Endothelial cell of umbilical vein (primary cell): ENCODE measurements around the gene MRAP. TPM values are rescaled to one million over a fixed set of nuclear protein-coding genes. Genes with fewer than 3 reads are reported as not detected.

Experiments used
- BruUV-seq: library from RNA; stranded (reverse); fragments of 400-500 nt; replicated peaks from 2 replicates; lab custom pipeline; 2021; lab: Mats Ljungman, UMichigan
- CTCF ChIA-PET: fragments of 300-600, 350-600 bp; sonication (Branson Sonifier 250); formaldehyde crosslinking; loops from one replicate; lab custom pipeline; 2021; ENCODE audit warnings: antibody characterized with exemption, inconsistent platforms; lab: Charles Lee
- POLR2A ChIA-PET: fragments of 300-600, 350-600 bp; sonication (Branson Sonifier 250); formaldehyde crosslinking; loops from one replicate; lab custom pipeline; 2021; ENCODE audit warnings: antibody characterized with exemption, inconsistent platforms; lab: Charles Lee
- DNase-seq: peaks from one replicate; pipeline ENCODE4 v3.0.0-alpha.2; 2011; ENCODE audit warnings: low read depth, low spot score
- FAIRE-seq: peaks from 2 replicates; lab custom pipeline; 2011; peaks lifted over from hg19 to GRCh38; lab: Jason Lieb, UNC
- H2AFZ ChIP-seq: 2 replicates; pipeline ENCODE4 v1.6.0; 2012; ENCODE audit warnings: low read depth, low read length, control low read depth, inconsistent platforms
- H3K27ac ChIP-seq: 2 replicates; pipeline ENCODE4 v1.5.1; 2011; ENCODE audit warnings: low read depth, mild to moderate bottlenecking, control low read depth, low read length, moderate library complexity; ENCODE audit not compliant: insufficient read depth
- H3K27me3 ChIP-seq, 2 experiments: 2 replicates each; pipeline versions ENCODE4 v1.6.0 to v1.6.1; 2011; ENCODE audit warnings: low read length in 2 of 2, mixed read lengths in 1 of 2; ENCODE audit not compliant: control insufficient read depth in 2 of 2, insufficient read depth in 2 of 2
- H3K36me3 ChIP-seq, 2 experiments: 2 replicates in 1 of 2; 3 replicates in 1 of 2; pipeline ENCODE4 v1.5.1; 2011; ENCODE audit warnings: low read length in 2 of 2, mild to moderate bottlenecking in 1 of 2, moderate library complexity in 1 of 2; ENCODE audit not compliant: control insufficient read depth in 2 of 2, insufficient read depth in 2 of 2; ENCODE audit errors: extremely low read depth in 1 of 2
- H3K4me1 ChIP-seq: 3 replicates; pipeline ENCODE4 v1.5.1; 2011; ENCODE audit warnings: mild to moderate bottlenecking, low read length; ENCODE audit not compliant: control insufficient read depth, insufficient read depth; ENCODE audit errors: extremely low read depth
- H3K4me2 ChIP-seq: 2 replicates; pipeline ENCODE4 v1.6.1; 2011; ENCODE audit warnings: low read length, control low read depth, mixed read lengths; ENCODE audit not compliant: insufficient read depth
- H3K4me3 ChIP-seq, 3 experiments: fragments of 200-600 bp in 1 of 3; sonication (generic), shearing (Covaris generic) in 1 of 3; replicated peaks in 1 of 3; 2 replicates each; pipeline ENCODE4 v1.5.1; 2011 to 2016; ENCODE audit warnings: control low read depth in 3 of 3, low read length in 3 of 3, mild to moderate bottlenecking in 2 of 3, inconsistent platforms in 1 of 3, low read depth in 1 of 3, moderate library complexity in 1 of 3; ENCODE audit not compliant: insufficient read depth in 1 of 3
- H3K79me2 ChIP-seq: 2 replicates; pipeline ENCODE4 v1.6.0; 2012; ENCODE audit warnings: low read length, inconsistent platforms; ENCODE audit not compliant: control insufficient read depth, insufficient read depth
- H3K9ac ChIP-seq: replicated peaks from 2 replicates; pipeline ENCODE3; 2011; ENCODE audit warnings: low read length, control low read depth; ENCODE audit not compliant: insufficient read depth; ENCODE audit errors: extremely low read depth
- H3K9me1 ChIP-seq: replicated peaks from 3 replicates; pipeline ENCODE4 v1.6.0; 2011; ENCODE audit warnings: mild to moderate bottlenecking, low read length; ENCODE audit not compliant: control insufficient read depth, insufficient read depth; ENCODE audit errors: extremely low read depth
- H3K9me3 ChIP-seq: replicated peaks from 2 replicates; pipeline ENCODE4 v1.5.1; 2012; ENCODE audit warnings: low read length, inconsistent platforms; ENCODE audit not compliant: control insufficient read depth, insufficient read depth
- H4K20me1 ChIP-seq: replicated peaks from 2 replicates; pipeline ENCODE3; 2011; ENCODE audit warnings: mild to moderate bottlenecking, low read length; ENCODE audit not compliant: control insufficient read depth, insufficient read depth; ENCODE audit errors: extremely low read depth
- EZH2 ChIP-seq: IDR thresholded peaks from 2 replicates; pipeline ENCODE4 v1.6.1; 2012; ENCODE audit warnings: borderline replicate concordance, low read depth, mild to moderate bottlenecking, moderate library complexity, low read length, inconsistent platforms; ENCODE audit not compliant: severe bottlenecking
- FOS ChIP-seq: IDR thresholded peaks from 2 replicates; pipeline ENCODE4 v1.6.1; 2011; ENCODE audit warnings: mild to moderate bottlenecking, low read length, moderate library complexity, borderline replicate concordance; ENCODE audit not compliant: insufficient read depth
- GATA2 ChIP-seq: IDR thresholded peaks from 2 replicates; pipeline ENCODE4 v1.7.0; 2011; ENCODE audit warnings: low read depth, mild to moderate bottlenecking, moderate library complexity, mixed read lengths, low read length; ENCODE audit not compliant: insufficient read length, insufficient read depth
- JUN ChIP-seq: IDR thresholded peaks from 2 replicates; pipeline ENCODE4 v1.6.1; 2011; ENCODE audit warnings: borderline replicate concordance, low read depth; ENCODE audit not compliant: insufficient read length, insufficient read depth
- MAX ChIP-seq: IDR thresholded peaks from 2 replicates; pipeline ENCODE4 v1.6.1; 2011; ENCODE audit not compliant: insufficient read depth, insufficient read length
- MYC ChIP-seq: IDR thresholded peaks from one replicate; pipeline ENCODE4 v1.6.1; 2011; ENCODE audit warnings: mild to moderate bottlenecking, low read depth, low read length
- POLR2A ChIP-seq: IDR thresholded peaks from 2 replicates; pipeline ENCODE4 v1.6.1; 2012; ENCODE audit warnings: low read depth, mild to moderate bottlenecking, control low read depth, low read length
- POLR2AphosphoS5 ChIP-seq: IDR thresholded peaks from 2 replicates; pipeline ENCODE4 v1.6.1; 2012; ENCODE audit warnings: low read depth, mild to moderate bottlenecking, control low read depth, low read length, moderate library complexity; ENCODE audit not compliant: insufficient read depth
- dilution Hi-C: fragments of 300-500 bp; cut with MboI; formaldehyde crosslinking; loops from one replicate; pipeline ENCODE4 v1.15.0; 2019; ENCODE audit warnings: low sequenced_read_pairs; ENCODE audit not compliant: extremely low pct_ligation_motif_present
- intact Hi-C: fragments of 100-400 bp; cut with micrococcal nuclease; formaldehyde crosslinking; loops from one replicate; pipeline ENCODE4 v1.10.0; 2022
- polyA plus RNA-seq, 4 experiments: library from polyadenylated mRNA; depleted of rRNA in 3 of 4; stranded (reverse) in 3 of 4; unstranded in 1 of 4; fragments of >200 nt; gene quantifications; 2 replicates each; pipeline versions ENCODE4 v1.2.1 to v1.2.3, GENCODE V29; 2011 to 2012; ENCODE audit warnings: missing spikeins in 1 of 4
- total RNA-seq: library from RNA; stranded (reverse); gene quantifications from 2 replicates; pipeline ENCODE4 v1.2.3, GENCODE V29; 2021
- TF ChIP-seq, protein P1 (sequence below), 2 donors: IDR thresholded peaks; 1 replicate in 1 of 2; 2 replicates in 1 of 2; pipeline ENCODE4 v1.5.1; 2011; ENCODE audit warnings: low read length in 2 of 2, mild to moderate bottlenecking in 2 of 2, moderate library complexity in 2 of 2, control low read depth in 1 of 2, inconsistent platforms in 1 of 2, low read depth in 1 of 2; ENCODE audit not compliant: insufficient read depth in 1 of 2; ENCODE audit errors: extremely low read depth in 1 of 2

Gene MRAP
- total and polyA plus RNA-seq, 2 donors (not counting 3 experiments of a cell fraction or from before 2014, with no cell fraction given) = not detected

DNA sequence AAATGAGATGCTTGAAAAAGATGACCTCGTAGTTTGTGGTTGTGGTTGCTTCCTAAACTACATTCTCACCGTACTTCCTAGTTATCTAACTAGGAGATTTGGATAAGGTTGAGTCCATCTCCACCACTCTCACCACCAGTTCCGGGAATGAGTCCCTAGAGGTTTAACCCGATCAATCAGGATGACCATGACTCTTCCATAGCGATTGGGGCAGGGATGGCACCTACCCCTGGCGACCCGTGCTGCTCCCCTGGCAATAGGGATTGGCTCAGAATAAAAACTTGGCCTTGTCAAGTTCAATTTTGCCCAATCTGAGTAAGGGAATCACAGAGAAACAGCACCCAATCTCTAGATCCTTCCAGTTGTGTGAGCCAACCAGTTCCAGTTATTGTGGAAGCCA, 17.1 kb upstream of the MRAP start:
- intact Hi-C loops (no loop called here), dilution Hi-C loops (no loop called here)
- TF ChIP-seq JUN (no peak), MAX (no peak), POLR2AphosphoS5 (no peak), EZH2 (no peak), GATA2 (no peak), MYC (no peak), FOS (no peak), POLR2A (no peak)
- TF ChIP-seq, protein P1, sequence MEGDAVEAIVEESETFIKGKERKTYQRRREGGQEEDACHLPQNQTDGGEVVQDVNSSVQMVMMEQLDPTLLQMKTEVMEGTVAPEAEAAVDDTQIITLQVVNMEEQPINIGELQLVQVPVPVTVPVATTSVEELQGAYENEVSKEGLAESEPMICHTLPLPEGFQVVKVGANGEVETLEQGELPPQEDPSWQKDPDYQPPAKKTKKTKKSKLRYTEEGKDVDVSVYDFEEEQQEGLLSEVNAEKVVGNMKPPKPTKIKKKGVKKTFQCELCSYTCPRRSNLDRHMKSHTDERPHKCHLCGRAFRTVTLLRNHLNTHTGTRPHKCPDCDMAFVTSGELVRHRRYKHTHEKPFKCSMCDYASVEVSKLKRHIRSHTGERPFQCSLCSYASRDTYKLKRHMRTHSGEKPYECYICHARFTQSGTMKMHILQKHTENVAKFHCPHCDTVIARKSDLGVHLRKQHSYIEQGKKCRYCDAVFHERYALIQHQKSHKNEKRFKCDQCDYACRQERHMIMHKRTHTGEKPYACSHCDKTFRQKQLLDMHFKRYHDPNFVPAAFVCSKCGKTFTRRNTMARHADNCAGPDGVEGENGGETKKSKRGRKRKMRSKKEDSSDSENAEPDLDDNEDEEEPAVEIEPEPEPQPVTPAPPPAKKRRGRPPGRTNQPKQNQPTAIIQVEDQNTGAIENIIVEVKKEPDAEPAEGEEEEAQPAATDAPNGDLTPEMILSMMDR (IDR thresholded peaks at IDR 0.05; ENCODE audit: extremely low read depth in 1 of 2, insufficient read depth in 1 of 2, low read depth in 1 of 2, low read length in 2 of 2) = no peak
- H3K27ac ChIP-seq = no peak overlapping the region
- DNase-seq (no peak), FAIRE-seq (no peak)
- no peak overlapping the region for H2AFZ ChIP-seq
- no peaks in the 10 kb centered on the region for H3K9me3 ChIP-seq
- H3K36me3 ChIP-seq = no peaks in the 10 kb centered on the region
- ChIA-PET POLR2A (no interaction called here), CTCF (no interaction called here)
- BruUV-seq = no TSS peak
- H3K79me2 ChIP-seq = peaks cover 13% of the 10 kb centered on the region
- H3K4me2 ChIP-seq = no peak overlapping the region
- H3K9me1 ChIP-seq = no peaks in the 10 kb centered on the region
- no peaks in the 10 kb centered on the region for H3K27me3 ChIP-seq
- H3K4me3 ChIP-seq = no peak overlapping the region
- H4K20me1 ChIP-seq = no peaks in the 10 kb centered on the region
- peaks cover 16% of the 10 kb centered on the region for H3K4me1 ChIP-seq
- H3K9ac ChIP-seq = no peak overlapping the region
